Activated CD4-positive, alpha-beta T cell treated with anti-CD3 and anti-CD28 coated beads, Interleukin-2, amount 50 U/mL, for 48 hours (primary cell): ENCODE data around the gene PCDHAC1.

Source experiments
- DNase-seq, 2 experiments: peaks; one replicate each; pipeline ENCODE4 v3.0.0-alpha.2; 2020

PCDHAC1 gene

DNA sequence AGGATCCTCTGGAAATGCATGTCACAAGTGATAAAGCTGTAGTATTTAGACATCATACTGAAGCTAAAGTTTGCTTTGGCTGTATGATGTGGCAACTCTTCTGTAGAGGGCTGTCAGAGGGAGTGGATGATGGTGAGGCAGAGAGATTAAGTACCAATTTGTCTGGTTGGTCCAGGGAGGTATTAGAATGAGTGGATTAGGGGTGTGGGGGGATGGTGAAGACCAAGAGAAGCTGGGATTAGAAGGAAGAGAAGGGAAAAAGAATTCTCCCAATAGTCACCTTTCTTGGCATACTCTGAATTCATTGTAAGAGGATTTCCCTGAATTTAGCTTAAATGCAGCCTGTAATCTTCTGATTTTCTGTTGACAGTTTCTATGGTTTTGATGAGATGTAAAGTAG, 43.8 kb downstream of the PCDHAC1 start:
- DNase-seq = no peak

DNA sequence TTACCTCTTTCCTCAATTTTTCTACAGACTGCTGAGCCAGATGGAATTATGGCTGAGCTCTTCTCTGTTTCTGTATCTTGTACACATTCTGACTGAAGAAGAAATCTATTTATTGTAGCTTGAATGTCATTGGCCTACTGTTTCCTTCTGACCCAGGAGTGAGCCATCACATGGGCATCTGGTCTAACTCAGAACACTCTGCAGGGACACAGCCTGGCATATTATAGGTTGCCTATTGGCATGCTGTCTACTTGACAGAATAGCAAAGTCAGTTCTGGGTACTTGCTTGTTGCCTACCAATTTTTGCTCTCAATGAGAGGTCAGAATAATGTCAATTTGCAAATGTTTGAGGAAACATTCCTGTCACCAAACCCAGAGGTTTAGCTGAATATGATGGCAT, 47.5 kb downstream of the PCDHAC1 start:
- DNase-seq = no peak

DNA sequence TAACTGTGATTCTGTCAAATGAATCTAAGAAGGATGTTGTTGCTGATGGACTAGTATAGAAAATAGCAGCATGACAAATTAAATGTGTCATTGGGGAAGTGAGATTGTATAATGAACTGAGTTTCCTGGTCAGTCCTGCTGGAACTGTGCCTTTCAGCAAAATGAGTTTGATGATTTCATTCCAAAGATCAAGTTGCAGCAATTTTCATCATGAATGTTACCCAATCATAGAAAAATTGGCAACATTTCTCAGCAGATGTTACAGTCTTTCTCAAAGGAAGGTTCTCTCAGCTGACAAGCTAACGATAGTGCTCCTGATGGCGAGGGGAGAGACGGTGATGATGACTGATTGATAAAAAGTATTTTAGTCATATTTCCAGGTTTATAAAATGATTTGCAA, 50.9 kb downstream of the PCDHAC1 start:
- no peak for DNase-seq

DNA sequence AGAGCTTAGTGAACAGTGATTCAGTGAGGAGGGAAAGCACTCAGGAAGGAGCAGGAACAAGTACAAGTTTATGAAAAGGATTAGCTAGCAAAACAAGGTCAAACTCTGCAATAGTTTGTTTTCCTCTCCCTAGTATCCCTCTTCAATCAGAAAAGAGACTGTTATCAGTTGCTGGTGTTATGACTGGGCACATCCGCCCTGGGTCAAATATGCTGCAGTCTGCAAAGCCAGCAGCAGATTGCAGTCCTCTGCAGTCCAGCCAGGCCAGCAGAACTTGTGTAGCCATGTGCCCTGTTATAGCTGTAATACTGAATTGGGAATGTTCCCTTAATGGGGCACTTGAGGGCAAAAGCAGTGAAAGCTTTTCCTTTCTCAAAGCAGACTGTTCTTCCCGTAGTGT, 52.2 kb downstream of the PCDHAC1 start:
- no peak for DNase-seq

DNA sequence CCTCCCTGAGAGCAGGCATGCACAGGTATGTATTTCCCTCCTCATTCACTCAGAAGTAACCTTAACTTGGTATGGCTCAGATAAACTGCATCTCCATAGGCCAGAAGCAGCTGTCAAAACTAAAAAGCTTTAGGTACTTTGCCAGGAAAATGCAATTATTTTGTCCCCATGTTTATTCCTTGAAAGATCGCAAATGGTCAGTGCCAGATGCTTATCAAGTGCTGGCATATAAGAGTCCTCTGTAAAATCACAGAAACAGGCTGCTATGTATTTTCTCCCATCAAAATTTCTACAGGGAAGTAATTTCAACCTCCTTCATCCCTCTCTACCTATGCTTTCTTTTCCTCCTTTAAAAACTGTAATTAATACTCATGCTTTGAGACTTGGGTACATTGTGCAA, 52.9 kb downstream of the PCDHAC1 start:
- DNase-seq = no peak
